ENCODE data around the gene TSPAN13.

The TSPAN13 gene

DNA sequence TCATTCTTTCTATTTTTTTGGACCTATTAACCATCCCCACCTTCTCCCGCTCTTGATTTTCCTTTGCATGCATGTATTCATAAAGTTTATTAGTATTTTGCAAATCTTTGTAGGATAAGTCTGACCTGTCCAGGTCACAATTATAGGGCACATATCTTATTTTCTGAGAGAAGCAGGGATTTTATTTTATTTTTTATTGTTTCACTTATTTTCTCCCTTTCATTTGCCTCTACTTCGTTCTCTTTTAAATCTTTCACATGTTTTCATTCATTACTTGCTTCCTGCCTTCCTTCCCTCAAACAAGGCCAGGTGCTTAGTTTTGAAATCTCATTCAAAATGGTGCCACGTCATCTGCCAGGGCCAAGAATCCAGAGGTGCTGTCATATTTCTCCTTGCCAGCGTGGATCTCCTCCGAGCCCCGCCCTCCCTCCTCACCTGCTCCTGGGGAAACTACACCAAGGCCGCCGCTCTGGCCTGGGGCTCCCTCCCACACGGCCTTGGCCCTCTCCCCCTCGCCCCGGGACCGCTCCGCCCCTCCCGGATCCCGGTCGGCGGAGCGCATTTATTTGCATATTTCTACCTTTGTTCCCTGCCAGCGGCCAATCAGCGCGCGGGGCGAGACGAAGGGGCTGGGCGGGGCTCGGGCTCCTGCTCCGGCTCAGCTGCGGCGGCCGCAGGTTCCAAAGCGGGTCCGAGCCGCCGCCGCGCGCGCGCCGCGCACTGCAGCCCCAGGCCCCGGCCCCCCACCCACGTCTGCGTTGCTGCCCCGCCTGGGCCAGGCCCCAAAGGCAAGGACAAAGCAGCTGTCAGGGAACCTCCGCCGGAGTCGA, at the start of gene TSPAN13:
TSPAN13 (plus strand) TSS at position 654 of the 830 bp plus-strand sequence. CDS start 213 bp downstream, outside the sequence.
- H3K4me3 ChIP-seq (ENCODE audit: low read length): peak within 1 kb of the TSS; percentile 95
- TF ChIP-seq, protein P1, sequence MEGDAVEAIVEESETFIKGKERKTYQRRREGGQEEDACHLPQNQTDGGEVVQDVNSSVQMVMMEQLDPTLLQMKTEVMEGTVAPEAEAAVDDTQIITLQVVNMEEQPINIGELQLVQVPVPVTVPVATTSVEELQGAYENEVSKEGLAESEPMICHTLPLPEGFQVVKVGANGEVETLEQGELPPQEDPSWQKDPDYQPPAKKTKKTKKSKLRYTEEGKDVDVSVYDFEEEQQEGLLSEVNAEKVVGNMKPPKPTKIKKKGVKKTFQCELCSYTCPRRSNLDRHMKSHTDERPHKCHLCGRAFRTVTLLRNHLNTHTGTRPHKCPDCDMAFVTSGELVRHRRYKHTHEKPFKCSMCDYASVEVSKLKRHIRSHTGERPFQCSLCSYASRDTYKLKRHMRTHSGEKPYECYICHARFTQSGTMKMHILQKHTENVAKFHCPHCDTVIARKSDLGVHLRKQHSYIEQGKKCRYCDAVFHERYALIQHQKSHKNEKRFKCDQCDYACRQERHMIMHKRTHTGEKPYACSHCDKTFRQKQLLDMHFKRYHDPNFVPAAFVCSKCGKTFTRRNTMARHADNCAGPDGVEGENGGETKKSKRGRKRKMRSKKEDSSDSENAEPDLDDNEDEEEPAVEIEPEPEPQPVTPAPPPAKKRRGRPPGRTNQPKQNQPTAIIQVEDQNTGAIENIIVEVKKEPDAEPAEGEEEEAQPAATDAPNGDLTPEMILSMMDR (conservative IDR thresholded peaks at IDR 0.05; ENCODE audit: low read length): no peak
- peak; percentile 42 for DNase-seq (ENCODE audit: low read depth)

DNA sequence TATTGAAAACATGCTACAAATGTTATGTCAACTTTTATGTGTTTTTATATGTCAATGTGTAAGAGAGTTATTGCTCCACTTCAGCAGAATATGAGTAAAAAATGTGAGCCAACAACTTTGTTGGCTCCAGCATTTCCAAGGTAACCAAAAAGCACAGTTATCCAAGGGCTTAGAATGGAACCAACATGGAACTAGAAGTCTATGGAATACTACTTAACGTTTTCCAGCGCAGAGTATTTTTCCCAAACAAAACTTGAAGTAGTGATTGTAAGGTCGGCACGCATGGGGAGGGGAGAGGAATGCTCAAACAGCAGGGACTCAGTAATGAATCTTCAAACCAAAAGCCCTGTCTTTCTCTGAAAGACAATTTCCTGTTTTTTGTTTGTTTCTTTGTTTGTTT, 45.0 kb upstream of the TSPAN13 start:
- peak; percentile 59 for DNase-seq (ENCODE audit: low read depth)
- no peak overlapping the region for H3K4me3 ChIP-seq (ENCODE audit: low read length)
- TF ChIP-seq, protein P1 (conservative IDR thresholded peaks at IDR 0.05; ENCODE audit: low read length): no peak

DNA sequence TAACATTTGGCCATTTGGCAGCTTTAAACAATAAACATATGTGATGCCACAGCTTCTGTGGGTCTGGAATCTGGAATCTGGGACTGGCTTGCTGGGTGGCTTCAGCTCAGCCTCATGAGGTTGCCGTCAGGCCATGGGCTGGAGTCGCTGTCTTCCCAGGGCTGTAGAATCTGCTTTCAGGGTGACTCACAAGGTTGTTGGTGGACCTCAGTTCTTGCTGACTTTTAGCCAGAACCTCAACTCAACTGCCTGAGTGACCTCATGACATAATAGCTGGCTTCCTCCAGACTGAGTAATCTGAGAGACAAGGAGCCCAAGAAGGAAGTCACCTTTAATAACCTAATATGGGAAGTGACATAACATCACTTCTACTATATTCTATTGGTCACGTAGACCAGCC, 44.6 kb upstream of the TSPAN13 start:
- TF ChIP-seq, protein P1 (conservative IDR thresholded peaks at IDR 0.05; ENCODE audit: low read length): peak; percentile 17; the same call in 1 of the 2 replicates
- H3K4me3 ChIP-seq (ENCODE audit: low read length): no peak overlapping the region
- DNase-seq (ENCODE audit: low read depth): peak; percentile 98

DNA sequence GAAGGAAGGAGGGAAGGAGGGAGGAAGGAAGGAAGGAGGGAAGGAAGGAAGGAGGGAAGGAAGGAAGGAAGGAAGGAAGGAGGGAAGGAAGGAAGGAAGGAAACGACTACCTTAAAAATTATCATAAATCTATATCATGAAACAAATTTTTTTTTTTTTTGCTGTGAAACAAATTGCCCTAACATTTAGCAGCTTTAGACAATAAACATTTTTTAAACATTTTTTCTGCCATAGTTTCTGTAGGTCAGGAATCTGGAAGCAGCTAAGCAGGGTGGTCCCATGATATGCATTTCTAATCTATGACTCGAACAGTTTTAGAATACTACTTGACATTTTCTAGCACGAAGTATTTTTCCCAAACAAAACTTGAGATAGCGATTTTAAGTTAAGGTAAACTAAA, 42.9 kb upstream of the TSPAN13 start:
- H3K4me3 ChIP-seq (ENCODE audit: low read length): no peak overlapping the region
- DNase-seq (ENCODE audit: low read depth): no peak

DNA sequence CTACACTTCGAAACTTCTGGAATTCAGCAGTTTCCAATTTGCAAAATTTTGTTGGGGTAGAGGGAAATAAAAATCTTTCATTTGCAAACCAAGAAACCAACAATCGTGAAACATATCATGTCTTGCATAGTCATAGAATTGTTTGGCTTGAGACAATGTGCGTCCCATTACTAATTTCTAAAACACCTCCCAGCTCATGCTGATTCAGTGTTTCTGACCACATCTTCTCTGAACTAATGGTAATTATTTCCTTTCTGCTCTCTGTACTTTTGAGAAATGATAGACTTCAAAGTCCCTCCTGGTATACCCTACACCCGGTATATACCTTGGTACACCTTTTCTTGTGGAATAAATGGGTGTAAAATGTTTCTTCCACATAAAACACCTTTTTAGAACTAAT, 41.8 kb upstream of the TSPAN13 start:
- TF ChIP-seq, protein P1 (conservative IDR thresholded peaks at IDR 0.05; ENCODE audit: low read length): no peak
- DNase-seq (ENCODE audit: low read depth): peak; percentile 62
- no peak overlapping the region for H3K4me3 ChIP-seq (ENCODE audit: low read length)

More for the DNA sequence above, 42.9 kb upstream of the TSPAN13 start:
- TF ChIP-seq, protein P1 (conservative IDR thresholded peaks at IDR 0.05; ENCODE audit: low read length): no peak

DNA sequence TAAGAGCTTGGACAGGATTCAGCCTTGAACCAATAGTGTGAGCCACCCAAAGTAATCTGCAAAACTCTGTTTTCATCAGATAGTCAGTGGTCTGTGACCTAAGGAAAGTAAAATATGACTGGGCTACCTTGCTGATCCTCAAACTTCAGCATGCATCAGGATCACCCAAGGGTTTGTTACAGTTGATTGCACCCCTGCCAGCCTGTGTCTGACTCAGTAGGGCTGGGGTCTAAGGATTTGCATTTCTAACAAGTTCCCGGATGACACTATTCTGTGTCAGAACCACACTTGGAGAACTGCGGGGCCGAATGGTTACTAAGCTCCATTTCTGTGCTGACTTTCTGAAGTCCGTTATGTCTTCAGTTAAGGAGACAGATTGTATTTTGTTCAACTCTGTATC, 40.6 kb upstream of the TSPAN13 start:
- DNase-seq (ENCODE audit: low read depth): peak; percentile 23
- TF ChIP-seq, protein P1 (conservative IDR thresholded peaks at IDR 0.05; ENCODE audit: low read length): no peak
- no peak overlapping the region for H3K4me3 ChIP-seq (ENCODE audit: low read length)

DNA sequence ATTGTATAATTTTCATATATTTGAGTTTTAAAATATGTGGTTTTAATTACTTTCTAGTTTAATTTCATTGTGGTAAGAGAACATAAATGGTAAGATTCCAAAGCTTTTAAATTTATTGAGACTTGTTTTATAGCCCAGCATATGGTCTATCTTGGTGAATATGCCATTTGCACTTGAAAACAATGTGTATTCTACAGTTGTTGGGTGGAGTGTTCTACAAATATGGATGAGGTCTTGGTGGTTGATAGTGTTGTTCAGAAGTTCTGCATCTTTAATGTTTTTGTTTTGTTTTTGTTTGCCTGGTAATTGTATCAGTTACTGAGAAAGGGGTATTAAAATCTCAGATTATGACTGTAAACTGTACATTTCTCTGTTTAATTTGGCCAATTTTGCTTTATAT, 37.6 kb upstream of the TSPAN13 start:
- TF ChIP-seq, protein P1 (conservative IDR thresholded peaks at IDR 0.05; ENCODE audit: low read length): no peak
- no peak overlapping the region for H3K4me3 ChIP-seq (ENCODE audit: low read length)
- no peak for DNase-seq (ENCODE audit: low read depth)

Measured in AG10803 (cell line).